Central memory CD8-positive, alpha-beta T cell (primary cell): Measurements from ENCODE around the gene OCLN.
A peak's percentile ranks its signal among the peaks of the same experiment; 100 is the strongest.
"Not testable (repeated sequence)": the region's sequence is repeated elsewhere in the genome, so short reads cannot be mapped to it uniquely, and the experiment has no call there.

Source experiments
- ATAC-seq: fragments of 150-1000 bp; cut with Tn5 transposase; replicated peaks from 2 replicates; pipeline ENCODE4 v1.10.0; 2022; ENCODE audit warnings: mild to moderate bottlenecking, moderate FRiP score, moderate number of reproducible peaks; ENCODE audit not compliant: poor library complexity, severe bottlenecking; ENCODE audit errors: extremely low read depth
- DNase-seq, 2 donors: peaks; one replicate each; pipeline ENCODE4 v3.0.0; 2021; ENCODE audit warnings: low spot score in 2 of 2
- H3K27ac Mint-ChIP-seq: one replicate; pipeline ENCODE4 v1.8.0; 2022; ENCODE audit warnings: low read depth, mild to moderate bottlenecking, moderate library complexity, mixed read lengths
- H3K27me3 Mint-ChIP-seq: one replicate; pipeline ENCODE4 v1.8.0; 2022; ENCODE audit warnings: mixed read lengths
- H3K36me3 Mint-ChIP-seq: one replicate; pipeline ENCODE4 v1.8.0; 2022; ENCODE audit warnings: mild to moderate bottlenecking, moderate library complexity, mixed read lengths; ENCODE audit not compliant: insufficient read depth
- H3K4me1 Mint-ChIP-seq: one replicate; pipeline ENCODE4 v1.8.0; 2022; ENCODE audit warnings: mixed read lengths
- H3K4me3 Mint-ChIP-seq: one replicate; pipeline ENCODE4 v1.8.0; 2022; ENCODE audit warnings: mild to moderate bottlenecking, moderate library complexity, mixed read lengths
- H3K9me3 Mint-ChIP-seq: one replicate; pipeline ENCODE4 v1.8.0; 2022; ENCODE audit warnings: mixed read lengths

OCLN gene

GRCh38 chr5:69559908-69560330 is 67.3 kb downstream of the OCLN start, which contains the start of gene GTF2H2C:
Gene GTF2H2C, plus strand, starts transcription at chr5:69560191. Its CDS starts 4,942 bp downstream, at chr5:69565133.
- ATAC-seq (peak; percentile 99), DNase-seq (peak; percentile 49 to 69)
- H3K36me3 Mint-ChIP-seq, H3K9me3 Mint-ChIP-seq, H3K4me1 Mint-ChIP-seq, H3K27me3 Mint-ChIP-seq: not testable (repeated sequence)
- peak within 1 kb of the TSS; percentile 88 for H3K4me3 Mint-ChIP-seq
- peak within 1 kb of the TSS; percentile 96 for H3K27ac Mint-ChIP-seq

GRCh38 chr5:69560587-69561431 is 68.2 kb downstream of the OCLN start:
- H3K4me3 Mint-ChIP-seq: peak overlapping the region; percentile 88
- ATAC-seq, H3K36me3 Mint-ChIP-seq, DNase-seq, H3K27me3 Mint-ChIP-seq, H3K4me1 Mint-ChIP-seq, H3K9me3 Mint-ChIP-seq: not testable (repeated sequence)
- peak overlapping the region; percentile 96 for H3K27ac Mint-ChIP-seq

GRCh38 chr5:69566172-69566571 is 73.6 kb downstream of the OCLN start:
- not testable (repeated sequence) for H3K36me3 Mint-ChIP-seq, H3K4me3 Mint-ChIP-seq, DNase-seq, H3K27ac Mint-ChIP-seq, ATAC-seq, H3K27me3 Mint-ChIP-seq, H3K4me1 Mint-ChIP-seq, H3K9me3 Mint-ChIP-seq

- not testable (repeated sequence) for H3K27ac Mint-ChIP-seq, H3K27me3 Mint-ChIP-seq, H3K9me3 Mint-ChIP-seq, H3K36me3 Mint-ChIP-seq, DNase-seq, ATAC-seq, H3K4me1 Mint-ChIP-seq, H3K4me3 Mint-ChIP-seq
Observed at GRCh38 chr5:69568072-69568471, 75.5 kb downstream of the OCLN start.

GRCh38 chr5:69583356-69583755 is 90.8 kb downstream of the OCLN start:
- H3K4me3 Mint-ChIP-seq, H3K4me1 Mint-ChIP-seq, ATAC-seq, H3K36me3 Mint-ChIP-seq, DNase-seq, H3K9me3 Mint-ChIP-seq, H3K27me3 Mint-ChIP-seq, H3K27ac Mint-ChIP-seq: not testable (repeated sequence)

GRCh38 chr5:69596114-69596840 is 103.7 kb downstream of the OCLN start:
- H3K9me3 Mint-ChIP-seq, H3K36me3 Mint-ChIP-seq, H3K27ac Mint-ChIP-seq, H3K27me3 Mint-ChIP-seq, DNase-seq, H3K4me1 Mint-ChIP-seq, H3K4me3 Mint-ChIP-seq, ATAC-seq: not testable (repeated sequence)

GRCh38 chr5:69601947-69602346 is 109.4 kb downstream of the OCLN start:
- H3K4me1 Mint-ChIP-seq, H3K9me3 Mint-ChIP-seq, DNase-seq, H3K27ac Mint-ChIP-seq, H3K27me3 Mint-ChIP-seq, H3K36me3 Mint-ChIP-seq, H3K4me3 Mint-ChIP-seq, ATAC-seq: not testable (repeated sequence)

GRCh38 chr5:69606839-69607238 is 114.2 kb downstream of the OCLN start:
- ATAC-seq, DNase-seq, H3K4me3 Mint-ChIP-seq, H3K27me3 Mint-ChIP-seq, H3K4me1 Mint-ChIP-seq, H3K27ac Mint-ChIP-seq, H3K9me3 Mint-ChIP-seq, H3K36me3 Mint-ChIP-seq: not testable (repeated sequence)
